ENCODE data around the gene PLEKHA8.

The PLEKHA8 gene

GRCh38 chr7:30146127-30146612 is 118.0 kb downstream of the PLEKHA8 start:
- peak; percentile 64 for DNase-seq (ENCODE audit: low spot score)
- Histone ChIP-seq H3K27ac (no peak overlapping the region), H3K4me3 (no peak overlapping the region)
- TF ChIP-seq CTCF (IDR thresholded peaks at IDR 0.05), result no peak

GRCh38 chr7:30147223-30147622 is 119.0 kb downstream of the PLEKHA8 start:
- no peak for TF ChIP-seq CTCF (IDR thresholded peaks at IDR 0.05)
- DNase-seq (ENCODE audit: low spot score), result peak; percentile 28
- no peak overlapping the region for H3K4me3 ChIP-seq
- no peak overlapping the region for H3K27ac ChIP-seq

GRCh38 chr7:30147785-30148184 is 119.6 kb downstream of the PLEKHA8 start:
- DNase-seq (ENCODE audit: low spot score), result no peak
- Histone ChIP-seq H3K4me3 (no peak overlapping the region), H3K27ac (no peak overlapping the region)
- TF ChIP-seq CTCF (IDR thresholded peaks at IDR 0.05), result no peak

GRCh38 chr7:30148426-30148825 is 120.2 kb downstream of the PLEKHA8 start:
- Histone ChIP-seq H3K4me3 (no peak overlapping the region), H3K27ac (no peak overlapping the region)
- no peak for TF ChIP-seq CTCF (IDR thresholded peaks at IDR 0.05)
- peak; percentile 64 for DNase-seq (ENCODE audit: low spot score)

- DNase-seq (ENCODE audit: low spot score), result peak; percentile 57
Measured at GRCh38 chr7:30148951-30149459, 120.8 kb downstream of the PLEKHA8 start.

GRCh38 chr7:30149640-30150272 is 121.5 kb downstream of the PLEKHA8 start:
- no peak overlapping the region for H3K4me3 ChIP-seq
- TF ChIP-seq CTCF (IDR thresholded peaks at IDR 0.05), result no peak
- H3K27ac ChIP-seq, result no peak overlapping the region

More at GRCh38 chr7:30148951-30149459, 120.8 kb downstream of the PLEKHA8 start:
- H3K4me3 ChIP-seq, result no peak overlapping the region
- no peak for TF ChIP-seq CTCF (IDR thresholded peaks at IDR 0.05)
- no peak overlapping the region for H3K27ac ChIP-seq

GRCh38 chr7:30150711-30151110 is 122.5 kb downstream of the PLEKHA8 start:
- DNase-seq (ENCODE audit: low spot score), result peak; percentile 19
- TF ChIP-seq CTCF (IDR thresholded peaks at IDR 0.05), result no peak
- H3K27ac ChIP-seq, result no peak overlapping the region
- no peak overlapping the region for H3K4me3 ChIP-seq

More at GRCh38 chr7:30149640-30150272, 121.5 kb downstream of the PLEKHA8 start:
- DNase-seq (ENCODE audit: low spot score), result peak; percentile 19
